ENCODE measurements around the gene CSMD2. TPM values are rescaled to one million over a fixed set of nuclear protein-coding genes. Genes with fewer than 3 reads are reported as not detected.
"Not testable (repeated sequence)": the region's sequence is repeated elsewhere in the genome, so short reads cannot be mapped to it uniquely, and the experiment has no call there.

Gene CSMD2
- total RNA-seq, 2 donors from 2014 or later: 0.15 to 0.28 TPM

DNA sequence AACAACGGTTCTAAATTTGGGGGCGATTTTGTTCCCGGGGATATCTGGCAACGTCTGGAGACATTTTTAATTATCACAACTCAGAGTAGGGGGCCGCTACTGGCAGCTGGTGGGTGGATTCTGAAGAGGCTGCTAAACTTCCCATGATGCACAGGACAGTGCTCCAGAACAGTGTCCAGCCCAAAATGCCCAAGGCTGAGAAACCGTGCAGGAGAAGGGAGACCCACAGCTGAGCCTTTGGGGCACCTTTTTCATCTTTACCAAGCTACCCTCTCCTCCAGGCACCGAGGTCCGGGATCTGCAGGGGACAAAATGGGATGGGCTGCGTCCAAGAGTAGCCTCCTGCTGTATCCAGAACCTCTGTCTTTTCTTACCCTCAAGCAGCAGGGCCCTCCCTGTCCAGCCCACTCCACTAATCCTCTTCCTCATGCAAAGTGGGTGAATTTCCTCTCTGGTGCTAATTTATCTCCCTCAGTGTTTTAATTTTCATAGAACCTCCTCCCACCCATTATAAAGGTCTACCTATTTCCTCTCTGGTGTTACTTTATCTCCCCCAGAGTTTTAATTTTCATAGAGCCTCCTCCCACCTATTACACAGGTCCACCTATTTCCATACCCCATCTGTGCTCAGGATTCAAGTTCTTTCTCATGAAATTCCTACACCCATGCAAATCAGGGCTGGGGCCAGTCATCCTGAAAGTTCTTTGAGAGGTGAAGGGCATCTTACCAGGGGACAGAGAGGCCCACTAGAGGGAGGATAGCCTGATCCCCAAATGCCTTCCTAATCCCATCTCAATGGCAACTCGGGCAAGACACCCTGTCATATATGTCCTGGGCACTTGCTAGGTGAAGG is 42.7 kb downstream of the CSMD2 start:
- no peak for ATAC-seq
- intact Hi-C loops (cut with DNase I, micrococcal nuclease): no loop called here

DNA sequence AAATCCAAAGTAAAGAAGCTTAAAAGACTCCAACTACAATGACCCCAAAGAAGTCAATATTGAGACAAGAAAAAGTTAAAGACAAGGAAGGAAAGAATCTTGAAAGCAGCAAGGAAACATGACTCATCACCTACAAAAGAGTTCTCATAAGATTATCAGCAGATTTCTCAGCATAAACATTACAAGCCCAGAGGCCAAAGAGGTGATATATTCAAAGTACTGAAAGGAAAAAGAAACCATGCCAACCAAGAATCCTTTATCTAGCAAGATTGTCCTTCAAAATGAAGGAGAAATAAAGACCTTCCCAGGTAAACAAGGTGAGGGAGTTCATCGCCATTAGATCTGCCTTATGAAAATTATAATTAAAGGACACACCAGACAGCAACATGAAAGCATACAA is 49.8 kb downstream of the CSMD2 start:
- ATAC-seq (no peak), DNase-seq (no peak)
- intact Hi-C loops (cut with DNase I, micrococcal nuclease): no loop called here

More for the DNA sequence above, 42.7 kb downstream of the CSMD2 start:
- no peak for DNase-seq

DNA sequence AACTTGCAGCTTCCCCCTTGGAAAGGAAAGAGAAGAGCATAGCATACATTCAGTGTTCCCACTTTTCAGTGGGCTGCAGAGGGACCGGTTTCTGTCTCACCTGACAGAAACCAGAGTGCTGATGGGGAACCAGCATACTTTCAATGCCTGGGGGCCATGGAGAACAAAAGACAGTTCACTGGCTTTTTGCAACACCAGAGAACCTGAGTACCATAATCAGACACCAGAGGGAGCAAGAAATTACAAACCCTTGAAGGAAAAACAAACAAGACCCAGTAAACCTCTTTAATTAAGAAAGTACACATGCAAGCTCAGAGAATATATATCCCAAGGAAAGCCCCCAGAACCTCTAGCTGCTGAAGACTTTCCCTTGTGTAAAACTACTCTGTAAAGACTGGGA is 51.1 kb downstream of the CSMD2 start:
- DNase-seq: no peak
- ATAC-seq: no peak
- intact Hi-C loops (cut with DNase I, micrococcal nuclease): no loop called here

DNA sequence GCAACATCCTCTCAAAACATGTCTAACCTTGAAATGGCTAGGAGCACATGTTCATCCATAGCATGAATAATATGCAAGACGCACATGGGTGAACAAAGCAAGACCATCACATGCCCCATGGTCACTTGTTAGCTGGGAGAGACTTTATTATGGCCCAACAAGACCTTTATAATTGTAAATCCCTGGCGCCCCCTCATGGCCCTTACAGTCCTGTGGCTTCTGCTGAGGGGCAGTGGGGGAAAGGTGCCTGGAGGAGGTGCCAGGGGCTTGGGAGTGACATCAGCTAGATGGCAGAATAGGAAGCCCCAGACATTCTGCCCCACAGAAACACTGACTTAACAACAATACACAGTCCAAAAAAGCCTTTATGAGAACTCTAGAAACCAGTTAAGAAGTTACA is 51.7 kb downstream of the CSMD2 start:
- no peak for DNase-seq
- no peak for ATAC-seq
- intact Hi-C loops (cut with DNase I, micrococcal nuclease): no loop called here

DNA sequence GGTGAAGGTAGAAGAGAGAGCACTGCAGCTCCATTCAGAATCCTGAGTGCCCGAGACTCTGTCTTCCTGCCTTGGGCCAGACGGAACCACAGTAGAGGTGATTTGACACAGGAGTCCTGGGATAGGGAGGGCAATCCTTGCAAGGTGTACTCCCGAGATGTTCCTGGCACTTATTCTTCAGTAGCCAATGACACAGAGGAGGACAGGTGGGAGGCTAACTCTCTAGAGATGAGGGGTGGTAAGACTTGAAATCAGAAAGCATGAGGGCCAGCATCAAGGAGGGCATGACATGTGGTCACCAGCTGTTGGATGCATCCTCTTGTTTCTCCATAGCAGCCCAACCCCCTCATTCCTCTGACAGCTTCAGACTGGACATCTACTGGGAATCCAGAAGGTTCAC is 56.3 kb downstream of the CSMD2 start:
- ATAC-seq (no peak), DNase-seq (no peak)
- intact Hi-C loops (cut with DNase I, micrococcal nuclease): no loop called here

DNA sequence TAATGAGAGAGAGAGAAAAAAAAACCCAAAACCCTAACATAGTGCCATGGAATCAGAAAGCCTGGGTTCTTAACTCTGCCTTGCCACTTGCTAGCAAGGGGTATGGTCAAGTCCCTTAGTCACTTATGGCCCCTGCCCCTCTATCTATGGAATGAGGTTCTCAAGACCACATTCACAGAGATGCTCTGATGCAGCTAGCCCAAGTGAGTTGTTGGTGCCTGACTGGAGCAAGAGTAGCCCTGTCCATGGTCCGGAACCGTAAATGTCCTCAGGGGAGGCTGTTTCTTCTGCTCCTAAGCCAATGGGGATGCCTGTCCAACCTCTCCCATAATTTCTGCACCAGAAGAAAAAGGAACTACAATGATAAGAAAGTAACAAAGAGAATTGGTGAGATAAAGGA is 56.8 kb downstream of the CSMD2 start:
- DNase-seq: no peak
- ATAC-seq: no peak
- intact Hi-C loops (cut with DNase I, micrococcal nuclease): no loop called here

DNA sequence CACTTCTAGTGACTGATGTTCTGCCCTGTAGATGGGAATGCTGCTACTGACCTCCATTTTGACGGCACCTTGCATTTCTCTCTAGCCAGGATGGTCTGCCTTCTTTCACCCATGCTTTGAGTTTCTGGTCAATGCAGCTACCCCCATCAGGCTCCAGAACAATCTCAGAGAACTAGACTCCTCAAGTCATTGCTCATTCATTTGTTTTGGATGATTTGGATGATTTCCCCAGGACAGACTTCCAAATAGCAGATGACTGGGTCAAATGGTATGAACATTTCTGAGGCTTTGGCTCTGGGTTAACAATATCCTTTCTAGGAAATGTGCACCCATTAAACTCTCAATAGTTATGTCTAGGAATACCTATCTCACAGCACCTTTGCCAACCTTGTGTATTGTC is 63.9 kb downstream of the CSMD2 start:
- DNase-seq (no peak), ATAC-seq (no peak)
- intact Hi-C loops (cut with DNase I, micrococcal nuclease): no loop called here

DNA sequence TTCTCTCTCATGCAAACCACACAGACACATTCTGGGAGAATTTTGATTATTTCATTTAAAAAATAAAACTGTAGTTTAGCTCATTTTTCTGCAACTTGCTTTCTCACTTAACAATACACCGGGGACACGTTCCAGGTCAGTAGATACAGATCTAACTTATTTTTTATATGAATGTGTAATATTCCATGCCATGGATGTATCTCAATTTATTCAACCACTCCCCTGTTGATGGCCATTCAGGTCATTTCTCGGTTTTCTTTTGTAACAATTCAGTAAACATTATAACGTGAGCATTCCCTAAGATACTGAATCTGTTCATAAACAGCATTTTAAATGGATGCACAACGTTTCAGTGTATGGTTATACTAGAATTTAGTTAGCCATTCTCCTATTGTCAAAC is 64.7 kb downstream of the CSMD2 start:
- ATAC-seq (no peak), DNase-seq (no peak)
- intact Hi-C loops (cut with DNase I, micrococcal nuclease): no loop called here

DNA sequence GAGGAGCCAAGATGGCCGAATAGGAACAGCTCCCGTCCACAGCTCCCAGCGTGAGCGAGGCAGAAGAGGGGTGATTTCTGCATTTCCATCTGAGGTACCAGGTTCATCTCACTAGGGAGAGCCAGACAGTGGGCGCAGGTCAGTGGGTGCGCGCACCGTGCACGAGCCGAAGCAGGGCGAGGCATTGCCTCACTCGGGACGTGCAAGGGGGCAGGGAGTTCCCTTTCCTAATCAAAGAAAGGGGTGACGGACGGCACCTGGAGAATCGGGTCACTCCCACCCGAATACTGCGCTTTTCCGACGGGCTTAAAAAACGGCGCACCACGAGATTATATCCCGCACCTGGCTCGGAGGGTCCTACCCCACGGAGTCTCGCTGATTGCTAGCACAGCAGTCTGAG is 72.6 kb downstream of the CSMD2 start:
- ATAC-seq; DNase-seq; intact Hi-C loops (cut with DNase I, micrococcal nuclease): not testable (repeated sequence)

DNA sequence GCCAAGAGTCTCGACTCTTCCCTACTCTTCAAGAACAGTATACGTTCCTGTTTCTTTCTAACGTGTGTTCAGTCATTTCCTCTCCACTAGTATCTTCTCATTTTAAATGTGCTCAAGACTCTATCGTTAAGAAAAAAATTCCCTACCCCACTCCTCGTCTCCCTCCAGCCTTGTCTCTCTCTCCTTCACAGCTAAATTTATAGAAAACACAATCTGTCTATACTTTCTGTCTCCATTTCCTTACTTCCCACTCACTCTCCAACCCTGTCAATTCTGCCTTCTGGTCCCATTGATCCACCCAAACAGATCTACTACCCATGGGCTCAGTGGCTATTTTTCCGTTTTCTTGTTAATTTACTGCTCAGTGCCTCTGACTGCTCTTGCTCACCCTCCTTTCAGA is 75.3 kb downstream of the CSMD2 start:
- ATAC-seq: no peak
- intact Hi-C loops (cut with DNase I, micrococcal nuclease): no loop called here
- no peak for DNase-seq

DNA sequence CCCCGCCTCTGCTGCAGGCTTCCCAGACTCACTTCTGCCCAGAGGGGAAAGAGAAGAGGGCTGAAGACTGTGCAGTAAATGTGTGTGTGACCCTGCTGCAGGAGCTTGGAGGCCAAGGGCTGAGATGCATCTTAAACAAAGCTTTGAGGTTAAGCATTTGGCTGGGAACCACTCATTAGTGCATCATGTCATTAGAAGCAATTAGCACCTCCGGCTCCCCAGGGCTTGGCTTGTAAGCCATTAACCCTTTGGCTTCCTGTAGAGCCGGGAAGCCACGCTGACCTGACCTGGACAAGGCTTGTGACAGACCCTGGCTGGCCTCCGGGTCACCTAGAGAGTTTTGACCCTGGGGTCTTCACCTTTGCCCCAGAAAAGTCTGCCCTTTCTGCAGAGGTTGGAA is 77.0 kb downstream of the CSMD2 start:
- ATAC-seq (no peak), DNase-seq (no peak)
- intact Hi-C loops (cut with DNase I, micrococcal nuclease): no loop called here

DNA sequence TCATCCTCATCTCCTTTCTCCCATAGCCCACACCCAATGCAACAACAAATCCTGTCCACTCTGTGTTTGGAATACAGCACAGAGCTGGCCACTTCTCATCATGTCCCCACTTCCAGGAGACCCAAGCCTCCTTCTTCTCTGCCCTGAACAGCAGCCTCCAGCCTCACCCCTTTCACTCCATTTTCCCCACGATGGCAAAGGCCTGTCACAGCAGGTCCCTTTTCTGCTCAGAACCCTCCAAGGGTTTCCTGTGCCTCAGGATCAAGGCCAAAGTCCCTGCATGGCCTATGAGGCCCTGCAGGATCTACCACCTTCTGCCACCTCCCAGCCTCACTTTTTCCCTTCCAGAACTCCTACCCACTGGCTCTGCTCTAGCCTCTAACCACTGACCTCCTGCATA is 78.5 kb downstream of the CSMD2 start:
- intact Hi-C loops (cut with DNase I, micrococcal nuclease): no loop called here
- ATAC-seq (no peak), DNase-seq (no peak)

DNA sequence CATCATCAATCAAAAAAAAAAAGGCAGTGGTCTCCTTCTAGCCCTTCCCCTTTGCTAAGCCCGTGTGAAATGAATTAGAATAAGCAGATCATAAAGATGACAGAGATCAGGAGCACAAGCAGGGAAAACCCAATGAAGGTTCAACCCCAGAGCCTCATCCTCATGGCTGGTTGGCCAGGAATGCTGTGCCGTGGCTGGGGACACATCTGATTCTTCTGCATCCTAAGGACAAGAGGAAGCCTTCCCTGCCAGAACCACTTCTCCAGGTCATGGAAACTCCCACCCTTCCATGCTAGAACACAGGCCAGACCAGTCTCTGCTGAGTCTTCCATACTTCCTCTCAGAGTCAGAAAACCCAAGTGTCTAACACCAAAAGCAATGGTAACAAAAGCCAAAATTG is 81.1 kb downstream of the CSMD2 start:
- ATAC-seq (no peak), DNase-seq (no peak)
- intact Hi-C loops (cut with DNase I, micrococcal nuclease): no loop called here

DNA sequence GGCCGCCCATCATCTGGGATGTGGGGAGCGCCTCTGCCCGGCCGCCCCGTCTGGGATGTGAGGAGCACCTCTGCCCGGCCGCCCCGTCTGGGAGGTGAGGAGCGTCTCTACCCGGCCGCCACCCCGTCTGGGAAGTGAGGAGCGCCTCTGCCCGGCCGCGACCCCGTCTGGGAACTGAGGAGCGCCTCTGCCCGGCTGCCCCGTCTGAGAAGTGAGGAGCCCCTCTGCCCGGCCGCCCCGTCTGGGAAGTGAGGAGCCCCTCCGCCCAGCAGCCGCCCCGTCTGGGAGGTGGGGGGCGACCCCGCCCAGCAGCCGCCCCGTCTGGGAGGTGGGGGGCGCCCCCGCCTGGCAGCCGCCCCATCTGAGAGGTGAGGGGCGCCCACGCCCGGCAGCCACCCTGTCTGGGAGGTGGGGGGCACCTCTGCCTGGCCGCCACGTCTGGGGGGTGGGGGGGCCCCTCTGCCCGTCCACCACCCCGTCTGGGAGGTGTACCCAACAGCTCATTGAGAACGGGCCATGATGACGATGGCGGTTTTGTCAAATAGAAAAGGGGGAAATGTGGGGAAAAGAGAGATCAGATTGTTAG is 82.9 kb downstream of the CSMD2 start:
- DNase-seq; ATAC-seq; intact Hi-C loops (cut with DNase I, micrococcal nuclease): not testable (repeated sequence)

DNA sequence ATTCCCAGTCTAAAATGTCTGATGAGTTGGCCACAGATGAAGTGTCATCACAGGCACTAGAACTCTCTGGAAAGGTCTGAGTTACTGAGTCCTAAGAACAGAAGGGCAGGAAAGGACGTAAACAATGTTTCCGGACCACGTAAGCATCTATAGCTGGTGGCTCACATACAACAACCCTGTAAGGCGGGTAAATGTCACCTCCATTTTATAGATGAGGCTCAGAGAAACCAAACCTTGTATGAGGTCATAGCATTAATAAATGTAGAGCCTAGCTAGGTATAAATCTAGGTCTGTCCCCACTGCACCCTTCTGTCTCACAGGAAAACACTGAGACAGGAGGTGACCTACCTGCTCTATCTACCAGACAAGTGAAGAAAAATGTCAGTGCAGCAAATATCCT is 86.6 kb downstream of the CSMD2 start:
- ATAC-seq (no peak), DNase-seq (no peak)
- intact Hi-C loops (cut with DNase I, micrococcal nuclease): no loop called here

DNA sequence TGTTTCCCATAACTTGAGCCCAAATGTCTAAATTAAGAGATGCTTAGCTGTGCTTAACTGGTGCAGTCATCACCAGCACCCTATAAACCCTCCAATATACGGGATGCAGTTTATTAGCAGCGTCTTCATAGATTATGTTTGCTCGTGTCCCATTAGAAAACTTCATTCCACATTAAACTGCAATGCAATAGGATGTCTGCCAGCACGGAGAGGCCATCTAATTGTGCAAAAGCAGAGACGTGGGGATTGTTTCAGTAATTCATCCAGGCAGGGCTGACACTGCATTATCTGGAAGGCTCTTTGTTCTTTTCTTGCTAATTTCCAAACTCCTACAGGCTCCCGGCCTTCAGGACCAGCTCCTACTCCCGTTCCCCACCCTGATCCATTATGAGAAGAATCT is 89.5 kb downstream of the CSMD2 start:
- DNase-seq: no peak
- ATAC-seq: no peak
- intact Hi-C loops (cut with DNase I, micrococcal nuclease): no loop called here

DNA sequence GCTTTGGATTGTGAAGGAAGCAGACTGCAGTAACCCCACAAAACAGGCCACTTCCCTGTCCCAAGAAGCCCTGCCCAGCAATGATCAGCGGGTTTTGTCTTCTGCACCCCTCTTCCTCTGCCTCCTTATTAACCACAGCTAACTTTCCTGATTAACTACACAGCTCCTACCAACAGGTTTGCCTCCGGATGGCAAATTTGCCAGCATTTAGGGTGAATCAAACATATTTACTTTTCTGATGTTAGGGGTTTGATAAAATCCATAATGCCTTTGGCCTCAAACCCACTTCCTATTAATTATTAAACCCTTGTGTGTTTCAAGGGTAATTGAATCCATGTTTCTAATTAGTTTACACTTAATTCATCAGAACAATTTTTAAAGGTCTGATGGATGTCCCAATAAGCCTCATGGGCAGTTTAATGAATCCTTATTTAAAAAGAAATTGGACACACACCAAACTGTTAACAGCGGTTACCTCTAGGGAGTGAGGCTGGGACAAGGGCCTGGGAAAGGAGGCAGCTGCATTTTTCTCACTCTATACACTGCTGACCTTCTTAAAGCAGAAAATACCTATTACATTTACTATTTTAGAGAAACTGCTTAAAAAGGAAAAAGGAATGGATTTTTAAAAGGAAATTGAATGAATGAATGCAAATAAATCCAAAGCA is 91.9 kb downstream of the CSMD2 start:
- intact Hi-C loops (cut with DNase I, micrococcal nuclease): no loop called here

DNA sequence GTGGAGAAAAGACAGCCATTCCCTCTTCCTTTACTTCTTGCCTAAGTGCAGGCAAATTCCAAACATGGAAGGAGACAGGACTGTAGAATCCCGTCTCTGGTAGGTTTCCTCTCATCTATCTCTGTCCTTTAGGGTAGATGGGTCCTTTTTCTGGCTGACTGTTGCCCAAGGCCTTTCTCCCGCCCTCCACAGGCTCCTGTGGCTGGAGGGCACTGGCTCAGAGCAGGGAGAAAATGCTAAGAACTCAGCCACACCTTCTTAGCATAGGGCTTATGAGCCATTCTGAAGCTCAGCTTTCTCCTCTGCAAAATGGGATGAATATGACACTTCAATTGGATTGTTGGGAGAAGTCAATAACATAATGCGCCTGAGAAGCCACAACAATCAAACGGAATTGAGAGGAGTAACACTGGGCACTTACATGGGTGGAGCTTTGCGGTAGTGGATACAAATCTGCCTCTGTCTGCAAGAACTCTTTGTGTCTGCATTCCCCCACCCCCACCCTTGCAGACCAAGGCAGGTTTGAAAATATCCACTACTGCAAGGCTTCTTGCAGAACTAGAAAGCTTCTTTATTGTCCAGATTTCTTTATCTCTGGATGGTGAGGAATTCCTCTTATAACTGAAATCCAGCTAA is 94.7 kb downstream of the CSMD2 start:
- intact Hi-C loops (cut with DNase I, micrococcal nuclease): no loop called here
- ATAC-seq (no peak), DNase-seq (no peak)

More for the DNA sequence above, 91.9 kb downstream of the CSMD2 start:
- ATAC-seq (no peak), DNase-seq (no peak)

DNA sequence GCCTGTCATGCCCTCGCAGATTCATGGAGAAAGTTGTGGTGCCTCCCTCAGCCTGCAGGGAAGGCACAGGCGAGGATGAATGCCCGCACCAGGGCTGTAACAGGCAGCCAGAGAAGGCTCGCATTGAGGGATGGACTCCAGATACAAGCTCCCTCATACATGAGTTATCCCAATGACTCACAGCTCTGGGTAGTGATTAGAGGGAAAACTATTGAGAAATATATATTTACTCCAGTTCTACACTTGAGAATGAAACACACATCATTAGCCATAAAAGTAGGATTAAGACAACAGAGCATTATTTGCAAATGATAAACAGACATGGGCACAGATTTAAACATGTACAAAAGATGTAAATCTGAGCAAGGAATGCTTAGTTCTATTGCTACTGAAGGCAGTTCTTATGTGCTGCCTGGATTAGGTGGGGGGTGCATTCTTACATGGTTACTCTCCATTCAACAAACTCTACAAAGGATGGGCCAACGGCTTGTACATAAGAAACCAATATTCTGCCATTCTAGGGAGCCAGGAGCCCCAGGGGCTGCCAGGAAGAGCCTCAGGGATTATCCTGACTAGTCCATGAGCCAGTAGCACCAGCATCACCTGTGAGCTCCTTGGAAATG is 97.9 kb downstream of the CSMD2 start:
- intact Hi-C loops (cut with DNase I, micrococcal nuclease): no loop called here
- DNase-seq: no peak
- ATAC-seq: no peak

All from left colon (tissue), 2 donors.